GM19351 (cell line): Measurements from ENCODE around the gene SHTN1.

ENCODE experiments used
- ATAC-seq: cut with Tn5 transposase; IDR thresholded peaks from one replicate; pipeline ENCODE4 v1.9.1; 2021; ENCODE audit warnings: mild to moderate bottlenecking, moderate library complexity; ENCODE audit not compliant: unreplicated experiment

SHTN1 gene, protein sequence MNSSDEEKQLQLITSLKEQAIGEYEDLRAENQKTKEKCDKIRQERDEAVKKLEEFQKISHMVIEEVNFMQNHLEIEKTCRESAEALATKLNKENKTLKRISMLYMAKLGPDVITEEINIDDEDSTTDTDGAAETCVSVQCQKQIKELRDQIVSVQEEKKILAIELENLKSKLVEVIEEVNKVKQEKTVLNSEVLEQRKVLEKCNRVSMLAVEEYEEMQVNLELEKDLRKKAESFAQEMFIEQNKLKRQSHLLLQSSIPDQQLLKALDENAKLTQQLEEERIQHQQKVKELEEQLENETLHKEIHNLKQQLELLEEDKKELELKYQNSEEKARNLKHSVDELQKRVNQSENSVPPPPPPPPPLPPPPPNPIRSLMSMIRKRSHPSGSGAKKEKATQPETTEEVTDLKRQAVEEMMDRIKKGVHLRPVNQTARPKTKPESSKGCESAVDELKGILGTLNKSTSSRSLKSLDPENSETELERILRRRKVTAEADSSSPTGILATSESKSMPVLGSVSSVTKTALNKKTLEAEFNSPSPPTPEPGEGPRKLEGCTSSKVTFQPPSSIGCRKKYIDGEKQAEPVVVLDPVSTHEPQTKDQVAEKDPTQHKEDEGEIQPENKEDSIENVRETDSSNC

DNA sequence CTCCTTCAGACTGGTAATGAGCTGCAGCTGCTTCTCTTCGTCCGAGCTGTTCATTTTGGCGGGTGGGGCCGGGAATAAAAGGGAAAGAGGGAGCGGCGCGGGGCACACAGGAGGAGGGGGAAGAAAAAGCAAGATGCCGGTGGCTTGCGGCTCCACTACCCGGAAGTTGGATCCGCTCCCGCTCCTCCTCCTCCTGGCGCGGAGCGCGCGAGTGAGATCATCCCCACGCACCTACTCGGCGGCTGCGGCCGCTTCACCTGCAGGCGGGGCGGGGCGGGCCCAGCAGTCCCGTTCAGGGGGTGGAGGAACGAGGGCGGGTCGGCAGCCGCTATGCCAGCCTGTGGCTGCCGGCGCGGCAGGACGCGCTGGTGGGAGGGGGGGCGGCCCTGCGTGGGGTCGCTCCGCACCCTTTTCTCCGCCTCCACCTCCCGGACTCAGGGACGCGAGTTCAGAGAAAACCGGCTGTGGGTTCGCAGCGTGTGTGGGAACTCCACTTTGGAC is at the start of gene SHTN1:
Gene SHTN1 (minus strand): TSS at position 162 of the 501 bp plus-strand sequence. CDS start 108 bp downstream, at position 54.
- ATAC-seq, result peak; percentile 51

DNA sequence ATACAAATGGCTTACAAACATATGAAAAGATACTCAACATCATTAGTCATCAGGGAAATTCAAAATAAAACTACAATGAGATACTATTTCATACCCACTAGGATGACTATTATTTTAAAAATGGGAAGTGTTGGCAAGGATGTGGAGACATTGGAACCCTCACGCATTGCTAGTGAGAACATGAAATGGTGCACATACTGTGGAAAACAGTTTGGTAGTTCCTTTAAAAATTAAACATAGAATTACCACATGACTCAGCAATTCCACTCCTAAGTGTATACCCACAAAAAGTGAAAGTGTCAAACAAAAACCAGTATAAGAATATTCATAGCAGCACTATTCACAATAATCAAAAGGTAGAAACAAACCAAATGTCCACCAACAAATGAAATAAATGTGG is 48.5 kb upstream of the SHTN1 start:
- ATAC-seq, result no peak

DNA sequence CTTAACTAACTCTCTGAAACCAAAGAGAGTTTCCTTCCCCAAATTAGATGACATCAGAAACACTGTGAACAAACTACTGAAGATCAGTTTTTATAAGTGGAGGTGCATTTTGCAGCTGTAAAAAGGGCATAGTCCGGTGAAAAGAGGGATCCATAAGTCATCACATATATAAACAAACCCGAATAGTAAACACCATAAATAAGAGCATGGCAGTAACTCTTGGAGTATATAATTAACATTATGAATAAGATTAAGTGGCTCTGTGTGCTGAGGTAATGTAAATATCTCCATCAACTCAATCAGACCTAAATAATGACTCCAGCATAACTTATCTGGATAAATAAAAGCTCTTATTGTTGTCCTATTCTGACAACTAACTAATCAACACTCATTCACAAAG is 43.0 kb upstream of the SHTN1 start:
- no peak for ATAC-seq

DNA sequence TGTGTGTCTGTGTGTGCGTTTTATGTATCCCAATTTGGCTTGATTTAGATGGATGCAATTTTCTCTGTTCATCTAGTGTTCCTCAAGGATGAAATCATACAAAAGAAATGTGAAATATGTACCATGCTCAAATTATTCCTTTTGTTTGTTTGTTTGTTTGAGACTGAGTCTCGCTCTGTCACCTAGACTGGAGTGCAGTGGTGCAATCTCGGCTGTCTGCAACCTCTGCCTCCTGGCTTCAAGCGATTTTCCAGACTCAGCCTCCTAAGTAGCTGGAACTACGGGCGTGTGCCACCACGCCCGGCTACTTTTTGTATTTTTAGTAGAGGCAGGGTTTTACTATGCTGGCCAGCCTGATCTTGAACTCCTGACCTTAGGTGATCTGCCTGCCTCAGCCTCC is 11.3 kb upstream of the SHTN1 start:
- ATAC-seq, result no peak

DNA sequence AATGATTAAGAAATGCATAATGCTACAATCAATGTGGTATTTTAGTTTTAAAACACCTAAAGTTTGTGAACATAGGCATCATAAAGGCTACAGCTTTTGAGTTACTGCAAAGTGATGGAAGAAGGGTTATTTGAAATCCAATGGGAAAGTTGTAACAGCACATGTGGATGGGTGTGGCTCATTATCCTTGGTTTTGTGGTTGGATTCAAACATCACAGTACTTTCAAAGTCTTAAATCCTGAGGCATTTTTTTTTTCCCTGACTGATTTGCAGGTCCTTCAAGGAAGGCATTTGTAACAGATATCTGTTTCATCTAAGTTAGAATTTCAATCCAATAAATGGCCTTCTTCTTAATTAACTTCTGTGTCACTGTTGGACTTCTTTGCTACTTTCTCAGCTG is 9.8 kb upstream of the SHTN1 start:
- no peak for ATAC-seq

DNA sequence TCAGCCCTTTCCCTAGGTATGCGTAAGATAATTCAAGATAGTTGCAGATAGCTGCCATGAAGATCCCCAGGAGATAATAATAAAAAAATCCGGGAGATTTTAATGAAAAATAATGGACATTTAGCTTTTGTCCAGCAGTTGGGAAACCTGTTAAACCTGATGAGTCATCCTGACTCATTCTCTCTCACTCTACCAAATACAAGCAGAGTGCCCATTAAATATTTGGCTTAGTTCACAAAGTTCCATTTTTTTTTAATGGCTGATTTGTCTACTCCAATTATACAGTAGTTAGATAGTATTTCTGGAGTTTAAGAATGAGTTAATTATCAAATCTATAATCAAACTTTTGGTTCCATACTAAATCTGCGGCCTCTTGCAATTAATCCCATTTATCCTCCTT is 2.1 kb upstream of the SHTN1 start:
- no peak for ATAC-seq

DNA sequence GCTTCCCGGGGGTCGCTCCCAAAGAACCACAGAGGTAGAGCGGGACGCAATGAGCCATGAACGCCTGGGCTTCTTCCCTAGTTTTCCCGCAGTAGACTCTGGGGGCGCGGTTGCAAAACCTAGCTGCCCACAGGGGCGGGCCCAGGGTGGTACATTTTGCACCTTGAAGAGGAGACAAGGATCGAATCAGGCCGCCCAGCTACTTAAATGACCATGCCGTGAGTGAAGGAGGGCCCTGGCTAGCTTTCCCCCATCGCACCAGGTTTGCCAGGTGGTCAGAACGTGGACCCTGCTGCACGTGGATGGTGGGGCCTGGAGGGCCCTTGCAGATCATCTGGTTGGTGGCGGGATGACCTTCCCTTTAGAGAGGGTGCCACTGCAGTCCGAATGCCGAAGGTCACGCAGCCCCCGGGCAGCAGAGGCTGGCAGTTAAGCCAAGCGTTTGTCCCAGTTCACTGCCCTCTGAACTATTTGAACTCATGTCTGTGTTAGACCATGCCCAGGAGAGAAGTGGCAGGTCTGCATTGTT is 604 bp upstream of the SHTN1 start:
- ATAC-seq, result peak; percentile 1

DNA sequence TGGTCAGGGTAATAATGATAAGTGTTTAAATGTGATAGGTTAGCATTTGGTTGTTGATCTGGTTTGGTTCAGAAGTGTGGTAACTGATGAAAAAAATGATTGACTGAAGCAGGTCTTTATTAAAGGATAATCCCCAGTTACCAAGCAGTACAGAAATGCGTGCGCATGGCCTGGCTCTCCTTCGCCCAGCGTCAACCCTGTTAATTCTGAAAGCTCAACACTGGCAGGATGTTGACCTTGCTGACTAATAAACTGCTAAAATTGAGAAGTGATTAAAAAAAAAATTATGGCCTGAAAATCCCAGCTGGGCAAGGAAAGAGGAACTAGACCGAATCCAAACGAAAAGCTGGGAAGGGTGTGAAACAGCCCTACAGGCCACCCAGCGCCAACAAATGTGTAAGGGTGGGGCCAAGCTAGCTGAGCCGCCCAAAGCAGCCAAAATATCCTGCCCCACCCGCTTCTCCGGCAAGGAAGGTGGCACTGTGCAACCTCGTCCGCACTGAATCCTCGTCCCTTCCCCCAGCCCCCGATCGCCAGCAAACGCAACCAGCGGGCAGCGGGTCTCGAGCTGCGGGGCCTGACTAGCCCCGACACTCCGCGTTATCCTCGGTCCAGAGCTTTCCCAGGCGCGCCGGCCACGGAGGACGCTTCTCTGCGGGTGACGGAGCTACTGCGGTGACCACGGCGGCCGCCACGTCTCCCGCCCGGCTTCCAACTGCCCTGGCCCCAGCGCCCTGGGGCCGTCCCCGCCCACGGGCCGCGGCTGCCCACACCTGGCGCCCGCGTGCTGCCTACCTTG is 561 bp downstream of the SHTN1 start:
- peak; percentile 58 for ATAC-seq

DNA sequence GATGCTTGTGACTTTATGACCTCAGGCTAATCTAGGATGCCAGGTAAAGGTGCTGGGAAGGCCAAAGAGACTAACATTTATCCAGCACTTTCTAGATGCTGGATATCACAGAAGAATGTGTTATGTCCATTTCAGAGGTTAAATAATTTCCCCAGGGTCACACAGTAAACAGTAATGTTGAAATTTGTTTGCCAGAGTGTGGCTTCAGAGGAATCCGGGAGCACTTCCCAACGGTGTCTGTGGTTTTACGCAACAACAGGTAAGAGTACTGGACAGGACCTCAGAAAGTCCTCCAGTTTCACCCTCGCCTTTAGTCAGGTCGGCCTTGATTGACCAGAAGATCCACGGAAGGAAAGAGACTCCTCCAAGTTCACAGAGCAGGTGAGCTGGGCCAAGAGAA is 1.7 kb downstream of the SHTN1 start:
- no peak for ATAC-seq

DNA sequence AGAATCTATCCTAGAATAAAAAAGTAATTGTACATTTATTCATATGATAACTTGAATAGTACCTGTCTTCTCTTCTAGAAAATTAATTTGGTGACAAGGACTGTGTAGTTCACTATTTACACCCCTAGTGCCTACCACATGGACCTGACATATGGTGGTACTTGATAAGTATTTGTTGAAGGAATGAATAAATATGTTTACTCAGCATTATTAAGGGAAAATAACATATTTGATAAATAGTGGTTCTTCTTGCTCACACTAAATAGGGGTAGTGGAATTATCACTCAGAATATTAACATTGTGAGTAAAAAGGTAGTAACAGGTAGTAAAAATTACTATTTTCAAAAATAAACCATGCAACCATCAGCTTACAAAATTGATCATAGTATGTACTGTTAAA is 2.8 kb downstream of the SHTN1 start:
- ATAC-seq, result no peak

DNA sequence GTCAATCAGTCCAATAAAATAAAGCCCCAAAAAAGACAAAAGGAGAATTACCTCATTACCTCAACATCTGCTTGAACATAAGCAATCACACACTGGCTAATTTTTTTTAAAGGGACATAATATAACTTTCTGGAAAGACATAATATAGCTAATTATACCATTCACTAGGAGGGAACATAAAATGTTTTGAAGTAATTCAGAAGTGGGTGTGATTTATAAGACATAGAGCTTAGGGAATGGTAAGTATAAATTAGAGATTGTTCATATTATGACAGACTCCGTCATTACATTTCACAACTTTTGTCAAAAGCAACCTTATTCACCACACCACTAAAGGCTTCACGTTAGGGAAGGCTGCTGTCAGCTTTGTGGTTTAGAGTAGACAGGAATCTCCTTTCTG is 3.8 kb downstream of the SHTN1 start:
- no peak for ATAC-seq

DNA sequence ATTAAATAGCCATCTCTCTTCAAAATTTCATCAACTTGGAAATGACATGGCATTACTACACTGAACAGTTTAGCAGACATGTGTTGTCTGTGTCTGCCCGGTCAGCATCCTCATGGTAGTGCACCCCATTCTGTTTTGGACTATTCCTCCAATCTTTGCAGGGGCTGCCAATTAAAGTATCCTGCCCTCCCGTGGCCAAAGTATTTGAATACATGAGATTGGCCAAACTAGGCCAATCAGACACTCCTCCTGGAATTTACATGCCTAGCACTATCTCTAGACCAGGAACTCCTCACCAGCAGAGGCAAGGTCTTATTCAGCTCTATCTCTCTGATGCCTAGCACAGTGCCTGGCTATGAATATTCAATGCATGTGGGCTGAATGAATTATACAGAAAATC is 4.4 kb downstream of the SHTN1 start:
- ATAC-seq, result no peak

DNA sequence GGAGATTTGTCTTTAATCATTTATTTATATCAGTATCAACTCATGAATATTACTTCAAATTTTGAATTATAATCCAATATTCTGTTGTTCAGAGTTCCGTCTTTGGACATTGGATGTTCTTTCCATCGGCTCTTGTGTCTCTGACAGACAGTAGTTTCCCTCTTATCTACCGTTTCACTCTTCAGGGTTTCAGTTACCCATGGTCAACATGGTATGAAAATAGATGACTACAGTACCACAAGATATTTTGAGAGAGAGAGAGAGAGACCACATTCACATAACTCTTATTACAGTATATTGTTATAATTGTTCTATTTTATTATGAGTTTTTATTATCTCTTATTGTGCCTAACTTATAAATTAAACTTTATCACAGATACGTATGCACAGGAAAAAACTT is 6.8 kb downstream of the SHTN1 start:
- ATAC-seq, result no peak

DNA sequence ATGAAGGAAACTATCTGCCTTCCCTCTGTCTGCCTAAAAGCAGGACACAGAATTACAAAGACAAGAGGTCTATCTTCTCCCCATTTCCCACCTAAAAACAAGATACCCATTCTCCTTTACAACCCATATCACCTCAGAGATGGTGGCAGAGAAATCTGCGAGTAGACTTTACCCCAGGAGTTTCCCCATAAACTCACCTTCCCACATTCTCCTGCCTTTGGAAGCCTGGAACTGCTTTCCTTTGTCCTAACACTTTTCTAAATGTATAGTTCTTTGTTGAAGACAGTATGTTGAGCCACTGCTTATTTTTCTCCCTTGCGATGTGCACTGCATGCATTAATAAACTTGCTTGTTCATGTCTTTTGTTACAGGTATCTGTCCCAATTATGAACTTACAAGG is 8.0 kb downstream of the SHTN1 start:
- ATAC-seq, result no peak

DNA sequence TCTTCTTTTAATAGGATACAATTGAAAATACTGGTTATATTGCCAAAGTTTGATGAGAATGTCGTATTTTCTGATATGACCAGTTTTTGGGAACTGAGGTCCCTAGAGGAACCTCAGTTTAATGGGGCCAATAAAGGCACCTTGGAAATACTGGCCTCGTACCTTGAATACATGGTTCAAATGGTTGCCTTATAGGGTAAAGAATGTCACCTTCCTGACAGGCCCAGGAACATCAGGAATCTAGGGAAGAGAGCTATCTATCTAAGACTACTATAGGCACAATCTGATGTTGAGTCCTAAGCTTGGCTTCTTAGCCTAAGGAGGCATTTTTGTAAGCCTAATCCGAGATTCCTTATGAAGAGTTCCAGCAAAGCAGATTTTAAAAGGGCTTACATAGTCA is 9.3 kb downstream of the SHTN1 start:
- no peak for ATAC-seq

DNA sequence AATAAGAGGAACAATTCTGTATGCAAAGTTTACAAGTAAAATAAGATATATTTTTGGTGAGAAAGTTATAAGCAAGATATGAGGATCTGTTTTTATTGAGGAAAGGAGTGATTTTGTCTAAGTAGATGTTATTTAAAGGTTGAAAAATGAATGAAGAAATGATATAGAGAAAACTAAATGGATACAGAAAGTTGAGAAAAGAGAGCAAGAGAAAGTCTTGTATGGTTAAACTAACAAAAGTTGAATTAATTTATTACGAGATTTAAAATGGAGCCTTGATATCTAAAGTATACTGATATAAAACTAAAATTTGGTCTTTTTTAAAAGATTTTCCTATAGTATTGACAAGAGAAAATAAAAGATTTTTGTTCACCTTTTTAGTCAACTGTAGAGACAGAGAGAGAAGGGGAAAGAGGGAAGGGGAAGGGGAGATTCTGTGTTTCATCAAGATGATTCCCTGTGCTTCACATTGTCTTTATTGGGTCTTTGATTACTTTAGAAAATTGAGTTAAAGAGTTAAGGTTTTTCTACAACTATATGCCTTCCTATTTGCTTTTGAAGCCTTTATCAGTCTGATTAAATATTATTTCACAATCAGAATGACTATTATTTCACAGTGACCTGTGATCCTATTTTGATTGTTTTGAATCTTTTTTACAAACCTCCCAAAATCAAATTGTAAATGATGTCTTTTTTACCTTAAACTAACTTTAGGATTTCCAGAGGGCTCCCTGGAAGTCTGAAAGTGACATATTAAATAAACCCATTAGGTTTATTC is 10.7 kb downstream of the SHTN1 start:
- no peak for ATAC-seq

DNA sequence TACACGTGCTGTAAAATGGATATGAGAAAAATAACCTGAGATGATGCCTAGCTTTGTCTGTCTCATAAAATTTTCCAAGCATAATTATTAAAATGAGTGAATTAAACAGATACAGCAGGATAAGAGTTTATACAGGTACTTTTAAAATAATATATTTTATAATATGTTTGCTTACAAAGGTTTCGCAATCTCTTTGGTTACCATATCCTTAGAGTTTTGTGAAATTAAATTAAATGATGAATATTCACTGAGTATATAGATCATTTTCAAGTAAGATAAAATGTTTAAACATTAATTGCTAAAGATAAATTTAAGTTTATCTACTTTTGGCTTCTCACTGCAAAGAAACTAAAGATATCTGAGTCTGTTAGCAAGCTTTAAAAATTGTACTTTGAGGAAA is 11.4 kb downstream of the SHTN1 start:
- no peak for ATAC-seq

DNA sequence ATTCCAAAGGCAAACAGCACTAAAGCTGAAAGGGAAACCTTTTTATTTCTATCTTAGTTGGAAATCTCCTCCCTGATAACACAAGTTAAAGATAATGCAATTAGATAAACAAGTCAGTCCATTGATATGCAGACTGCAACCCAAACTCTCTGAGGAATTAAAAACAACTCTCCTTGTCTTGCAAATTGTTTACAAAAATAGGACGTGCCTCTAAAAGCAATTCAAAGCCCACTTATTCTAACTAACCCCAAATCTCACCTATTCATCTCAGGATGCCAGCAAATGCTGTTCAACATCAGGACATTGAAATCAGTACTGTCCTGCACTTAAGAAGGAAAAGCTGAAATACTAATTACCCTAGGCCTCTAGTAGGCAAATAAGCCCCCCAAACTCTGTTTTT is 12.8 kb downstream of the SHTN1 start:
- ATAC-seq, result no peak

DNA sequence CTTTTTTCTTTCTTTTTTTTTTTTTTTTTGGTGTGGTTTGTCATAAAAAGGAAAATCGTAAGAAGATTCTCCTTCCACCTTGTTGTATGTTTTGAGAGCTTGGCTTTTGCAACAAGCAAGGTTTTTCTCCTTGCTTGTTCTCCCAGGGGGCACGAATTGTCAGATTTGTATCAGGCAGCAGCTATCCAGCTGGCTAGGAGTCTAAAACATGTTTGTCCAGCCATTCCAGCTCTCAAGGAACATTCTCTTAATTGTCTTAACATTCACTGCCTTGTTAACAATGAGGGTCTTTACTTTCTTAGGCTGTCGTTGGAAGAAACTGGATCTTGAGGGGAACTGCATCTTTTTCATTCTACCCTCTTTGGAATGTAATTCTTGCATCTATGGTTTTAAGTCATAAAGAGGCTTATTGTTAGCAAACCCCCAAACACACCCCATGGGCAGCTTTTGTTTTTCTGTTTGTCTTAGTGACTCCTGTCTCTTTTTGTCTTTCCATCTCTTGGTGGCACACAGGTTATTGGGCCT is 14.6 kb downstream of the SHTN1 start:
- ATAC-seq, result no peak

DNA sequence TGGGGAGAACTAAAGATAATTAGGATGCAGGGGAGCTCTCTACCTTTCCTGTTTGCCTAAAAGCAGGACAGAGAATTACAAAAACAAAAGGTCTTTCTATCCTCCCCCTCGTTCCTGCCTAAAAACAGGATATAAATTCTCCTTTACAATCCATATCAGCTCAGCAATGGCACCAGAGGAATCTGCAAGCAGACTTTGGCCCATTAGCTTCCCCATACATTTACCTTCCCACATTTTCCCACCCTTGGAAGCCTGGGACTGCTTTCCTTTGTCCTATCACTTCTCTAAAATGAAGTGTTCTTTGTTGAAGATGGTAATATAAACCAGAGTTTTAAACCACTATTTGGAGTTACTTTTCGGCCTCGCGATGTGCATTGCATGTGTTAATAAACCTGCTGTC is 15.5 kb downstream of the SHTN1 start:
- ATAC-seq, result no peak
